HG03432 (cell line): ENCODE measurements around the gene AMFR.

Experiments used
- ATAC-seq: cut with Tn5 transposase; IDR thresholded peaks from one replicate; pipeline ENCODE4 v1.9.1; 2021; ENCODE audit warnings: mild to moderate bottlenecking, moderate library complexity; ENCODE audit not compliant: unreplicated experiment

The AMFR gene

GRCh38 chr16:56349711-56350161, 75.6 kb downstream of the AMFR start:
- no peak for ATAC-seq

- ATAC-seq, result no peak
These were observed 76.3 kb downstream of the AMFR start for GRCh38 chr16:56349086-56349415.

DNA sequence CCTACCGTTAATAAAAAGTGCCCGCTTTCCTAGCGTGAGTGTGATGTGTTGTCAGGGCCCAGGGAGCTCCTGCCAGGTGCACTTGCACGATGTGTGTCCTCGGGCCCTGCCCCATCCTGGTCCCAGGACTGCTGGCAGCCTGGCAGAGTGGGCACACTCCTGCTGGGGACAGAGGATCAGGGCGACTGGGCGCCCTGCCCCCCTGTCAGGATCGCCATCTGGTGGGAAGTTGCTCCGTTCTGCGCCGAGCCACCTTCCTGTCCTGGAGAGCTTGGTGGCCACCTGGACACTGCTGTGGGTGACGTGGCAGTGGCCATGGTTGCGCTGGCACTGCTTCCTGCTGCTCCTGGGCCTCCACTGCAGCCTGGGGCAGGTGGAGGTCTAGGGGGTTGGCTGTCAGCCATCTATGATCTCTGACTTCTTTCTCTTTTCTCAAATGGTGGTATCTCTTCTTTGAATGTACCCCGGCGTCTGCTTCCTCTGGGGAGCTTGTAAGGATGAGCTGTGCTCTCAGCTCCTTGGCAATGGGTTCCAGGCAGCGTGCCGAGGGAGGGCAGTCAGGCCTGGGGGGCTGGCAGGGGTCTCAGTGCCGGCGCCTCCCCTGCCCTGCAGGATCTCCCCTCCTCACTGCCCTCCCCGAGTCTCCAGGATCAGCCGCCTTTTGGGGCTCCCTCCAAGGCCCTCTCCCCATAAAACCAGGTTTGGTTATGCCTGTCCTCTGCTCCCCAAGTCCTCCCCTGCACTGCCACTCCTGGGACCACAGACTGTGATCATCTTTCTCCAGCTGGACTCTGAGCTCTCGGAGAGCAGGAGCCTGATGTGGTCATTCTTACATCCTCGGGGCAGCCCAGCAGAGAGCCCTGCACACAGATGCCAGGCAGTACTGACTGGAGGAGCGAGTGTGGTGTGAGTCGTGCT, 76.9 kb downstream of the AMFR start:
- ATAC-seq, result no peak

- no peak for ATAC-seq
These were observed 77.7 kb downstream of the AMFR start for GRCh38 chr16:56347670-56348069.

DNA sequence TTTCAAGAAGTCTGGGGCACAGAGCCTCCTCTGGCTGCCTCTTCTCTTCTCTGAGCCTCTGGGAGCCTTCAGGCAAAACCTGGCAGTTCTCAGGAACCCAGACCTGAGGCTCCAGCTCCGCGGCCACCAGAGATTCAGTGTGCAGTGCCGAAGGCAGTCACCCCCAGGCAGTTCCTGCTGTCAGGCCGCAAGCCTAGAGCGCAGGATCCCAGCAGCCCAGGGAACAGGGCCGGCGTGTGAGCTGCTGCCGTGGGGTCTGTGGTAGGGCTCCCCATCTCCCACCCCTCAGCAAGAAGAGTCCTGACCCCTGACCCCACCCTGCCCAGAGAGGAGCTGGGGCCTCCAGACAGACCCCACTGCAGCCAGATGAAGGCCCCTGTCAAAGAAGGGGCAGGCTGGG, 78.2 kb downstream of the AMFR start:
- no peak for ATAC-seq

DNA sequence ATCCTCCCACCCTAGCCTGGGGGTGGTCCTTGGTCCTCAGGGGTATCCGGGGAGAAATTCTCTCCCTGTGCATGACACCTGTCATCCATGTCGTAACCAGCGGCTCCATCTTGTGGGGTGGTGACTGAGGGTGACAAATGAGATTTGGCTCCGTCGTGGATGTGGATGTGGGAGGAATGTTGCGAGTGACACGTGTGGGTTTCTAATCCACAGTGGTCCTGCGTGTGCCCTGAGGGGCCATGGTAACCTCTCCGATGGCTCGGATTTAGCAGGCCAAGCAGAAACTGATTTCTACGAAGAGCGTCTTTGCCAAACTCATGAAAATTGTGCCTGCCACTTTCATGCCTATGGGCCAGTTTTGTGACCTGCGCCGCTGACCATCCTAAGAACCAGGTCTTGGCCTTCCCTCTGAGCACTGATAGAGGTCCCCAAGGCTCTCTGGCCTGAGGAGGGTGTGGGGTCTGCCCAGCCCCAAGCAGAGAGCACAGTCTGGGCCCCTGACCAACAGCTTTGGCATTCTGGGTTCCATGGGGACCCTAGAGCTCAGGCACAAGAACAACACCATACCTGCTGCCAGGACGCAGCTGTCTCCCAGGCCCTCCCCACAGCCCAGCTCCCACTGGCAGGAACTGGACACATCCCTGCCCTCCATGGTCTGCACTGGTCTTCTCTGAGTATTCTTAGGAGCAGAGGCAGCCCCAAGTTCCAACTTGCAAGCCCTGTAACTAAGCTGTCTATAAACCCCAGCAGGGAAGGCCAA, 79.0 kb downstream of the AMFR start:
- no peak for ATAC-seq

GRCh38 chr16:56345406-56346050, 79.8 kb downstream of the AMFR start:
- ATAC-seq, result no peak

DNA sequence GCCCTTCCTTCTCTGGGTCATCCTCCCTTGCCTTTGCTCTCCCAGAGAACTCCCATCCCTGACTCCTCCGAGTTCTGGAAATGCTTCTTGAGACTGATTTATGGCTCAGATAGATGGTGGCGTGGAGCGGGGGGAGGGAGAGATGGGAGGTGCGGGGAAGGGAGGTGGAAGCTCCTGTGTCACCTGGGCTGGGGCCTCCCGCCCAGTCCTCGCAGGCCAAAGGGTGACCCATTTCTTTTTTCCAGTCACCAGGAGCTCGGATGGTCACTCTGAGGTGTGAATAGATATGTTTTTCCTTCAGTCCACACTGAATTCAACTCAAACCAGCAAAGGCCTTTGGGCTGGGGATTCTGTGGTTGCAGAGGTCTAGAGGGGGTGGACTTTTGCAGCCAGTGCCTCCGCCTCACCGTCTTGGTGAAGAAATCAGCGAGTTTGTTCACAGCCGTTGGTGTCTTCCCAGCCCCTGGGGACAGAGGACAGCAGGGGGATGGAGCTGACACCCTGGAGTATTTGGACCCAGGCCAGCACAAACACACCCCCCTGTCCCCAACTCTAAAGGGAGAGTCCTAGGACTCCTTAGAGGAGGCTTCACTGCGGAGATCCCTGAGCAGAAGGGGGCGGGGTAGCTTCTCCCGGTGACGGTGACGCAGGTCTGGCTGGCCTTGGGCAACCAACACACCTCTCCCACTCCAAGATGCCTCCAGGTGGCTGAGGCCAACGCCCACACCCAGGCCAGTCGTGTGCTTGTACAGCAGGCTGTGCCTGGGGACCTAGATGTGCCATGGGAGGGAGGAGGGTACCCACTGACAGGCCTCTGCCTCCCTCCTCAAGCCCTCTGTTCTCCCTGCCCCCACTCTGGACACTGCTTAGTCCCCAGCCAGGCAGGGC, 80.6 kb downstream of the AMFR start:
- no peak for ATAC-seq

DNA sequence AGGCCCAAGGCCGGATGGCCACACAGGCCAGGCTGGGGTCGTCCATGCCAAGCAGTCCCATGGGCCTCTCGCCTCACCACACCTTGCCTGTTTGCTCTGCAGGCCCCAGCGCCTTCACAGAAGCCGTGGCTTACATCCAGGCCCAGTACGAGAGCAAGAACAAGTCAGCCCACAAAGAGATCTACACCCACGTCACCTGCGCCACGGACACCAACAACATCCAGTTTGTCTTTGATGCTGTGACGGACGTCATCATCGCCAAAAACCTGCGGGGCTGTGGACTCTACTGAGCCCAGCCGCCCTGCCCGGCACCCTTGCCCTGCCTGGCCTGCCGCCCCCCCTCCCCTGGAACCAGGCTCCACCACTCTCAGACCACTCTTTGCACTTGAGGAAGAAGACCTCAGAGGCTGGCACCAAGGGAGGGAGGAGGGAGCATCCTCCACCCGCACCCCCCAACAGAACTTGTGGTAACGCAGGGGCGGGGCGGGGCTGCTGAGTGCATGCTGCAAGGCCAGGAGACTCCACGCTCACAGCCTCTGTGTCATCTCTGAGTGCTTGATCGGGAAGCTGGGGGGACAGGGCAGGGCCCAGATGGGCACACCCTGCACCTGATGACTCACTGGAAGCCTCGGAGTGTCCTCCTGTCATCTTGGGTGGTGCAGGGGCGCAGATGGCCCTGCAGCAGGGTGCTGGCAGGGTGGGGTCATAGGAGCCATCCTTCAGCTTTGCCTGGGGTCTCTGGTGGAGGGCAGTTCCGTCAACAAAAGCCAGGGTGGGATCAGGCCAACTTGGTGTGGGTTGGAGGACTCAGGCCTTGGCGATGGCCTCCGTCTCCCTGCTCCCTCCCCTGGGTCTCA, 81.5 kb downstream of the AMFR start:
- no peak for ATAC-seq

DNA sequence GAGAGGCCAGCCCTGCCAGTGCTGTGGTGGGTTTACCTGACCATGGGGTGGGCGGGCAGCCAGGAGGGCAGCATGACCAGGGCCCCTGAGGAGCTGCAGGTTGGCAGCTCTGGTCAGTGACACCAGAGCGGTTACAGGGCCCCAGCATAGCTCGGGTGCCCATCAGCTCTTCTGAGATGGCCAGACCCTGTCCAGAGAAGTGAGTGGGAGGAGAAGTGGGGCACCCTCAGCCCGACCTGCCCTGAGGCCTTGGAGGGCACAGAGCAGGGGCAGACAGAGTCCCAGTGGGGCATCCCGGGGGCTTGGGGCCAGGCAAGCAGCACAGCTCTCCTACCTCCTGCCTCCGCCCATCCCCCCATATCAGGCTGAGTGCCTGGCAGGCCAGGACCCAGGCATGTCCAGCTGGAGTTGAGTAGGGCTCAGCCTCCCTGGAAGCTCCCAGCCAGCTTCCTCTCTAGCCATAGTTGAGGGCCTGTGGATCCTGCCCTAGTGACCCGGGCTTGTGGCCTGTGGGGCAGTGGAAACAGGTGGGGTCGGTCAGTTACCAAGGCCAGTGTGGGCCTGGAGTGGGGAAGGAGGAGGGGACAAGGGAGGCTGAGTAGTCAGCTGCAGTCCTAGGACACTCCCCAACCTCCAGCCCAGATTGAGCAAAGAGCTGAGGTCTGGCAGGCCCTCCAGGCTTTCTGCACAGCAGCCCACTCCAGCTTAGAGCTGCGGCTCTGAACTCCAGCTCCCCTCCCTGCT, 83.5 kb downstream of the AMFR start:
- ATAC-seq, result no peak

DNA sequence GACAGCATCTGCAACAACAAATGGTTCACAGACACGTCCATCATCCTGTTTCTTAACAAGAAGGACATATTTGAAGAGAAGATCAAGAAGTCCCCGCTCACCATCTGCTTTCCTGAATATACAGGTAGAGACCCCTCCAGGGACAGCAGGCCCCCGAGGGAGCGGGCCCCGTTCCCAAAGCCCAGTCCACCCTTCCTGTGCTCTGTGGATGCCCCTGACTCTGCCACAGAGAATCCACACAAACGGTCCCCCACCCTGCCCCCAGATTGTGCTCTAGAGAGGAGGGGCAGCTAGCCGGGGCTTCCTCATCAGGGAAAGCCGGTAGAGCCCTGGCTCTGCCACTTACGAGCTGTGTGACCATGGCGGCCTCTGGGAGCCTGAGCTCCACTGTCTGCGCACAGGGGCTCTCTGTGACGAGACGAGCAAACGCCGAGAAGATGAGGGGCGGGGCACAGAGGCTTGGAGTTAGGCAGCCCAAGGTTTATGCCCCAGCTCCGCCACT, 84.4 kb downstream of the AMFR start:
- ATAC-seq, result no peak

GRCh38 chr16:56340416-56340815, 84.9 kb downstream of the AMFR start:
- ATAC-seq, result no peak

- ATAC-seq, result no peak
These were observed 85.7 kb downstream of the AMFR start for GRCh38 chr16:56339431-56340195.

GRCh38 chr16:56338566-56339318, 86.6 kb downstream of the AMFR start:
- no peak for ATAC-seq

- no peak for ATAC-seq
These were observed 87.5 kb downstream of the AMFR start for GRCh38 chr16:56337858-56338325.

GRCh38 chr16:56337131-56337857, 88.1 kb downstream of the AMFR start:
- no peak for ATAC-seq

DNA sequence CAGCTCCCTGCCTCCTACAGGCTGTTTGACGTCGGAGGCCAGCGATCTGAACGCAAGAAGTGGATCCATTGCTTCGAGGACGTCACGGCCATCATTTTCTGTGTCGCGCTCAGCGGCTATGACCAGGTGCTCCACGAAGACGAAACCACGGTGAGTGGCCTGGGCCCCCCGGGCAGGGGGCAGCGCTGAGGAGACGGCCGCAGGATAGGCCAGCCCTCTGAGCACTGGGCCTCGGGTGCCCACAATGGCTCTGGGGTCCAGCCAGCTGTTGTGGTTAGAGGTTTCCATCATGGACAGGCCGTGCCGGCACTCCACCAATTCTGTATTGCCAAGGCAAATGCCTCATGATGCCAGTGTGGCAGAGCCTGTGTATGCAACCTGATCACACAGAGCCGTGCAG, 88.6 kb downstream of the AMFR start:
- no peak for ATAC-seq
